Thymus (tissue), 11 donors: Measurements from ENCODE around the gene KDM6B. TPM values are rescaled to one million over a fixed set of nuclear protein-coding genes. Genes with fewer than 3 reads are reported as not detected.

Experiments
- DNase-seq, 9 donors: peaks; one replicate each; pipeline ENCODE4 v3.0.0-alpha.2; 2013; ENCODE audit warnings: low spot score in 9 of 9, low read depth in 6 of 9, missing footprints in 1 of 9
- H3K27ac ChIP-seq, 2 donors: one replicate each; pipeline ENCODE4 v1.5.1; 2013; ENCODE audit warnings: control low read depth in 1 of 2, low read depth in 1 of 2, low read length in 1 of 2, mild to moderate bottlenecking in 1 of 2, moderate library complexity in 1 of 2
- H3K27me3 ChIP-seq, 2 donors: one replicate each; pipeline ENCODE4 v1.5.1; 2013; ENCODE audit warnings: low read length in 1 of 2; ENCODE audit not compliant: control insufficient read depth in 2 of 2, insufficient read depth in 1 of 2
- H3K36me3 ChIP-seq, 2 donors: one replicate each; pipeline ENCODE4 v1.5.1; 2013; ENCODE audit warnings: low read length in 1 of 2, mild to moderate bottlenecking in 1 of 2, moderate library complexity in 1 of 2; ENCODE audit not compliant: control insufficient read depth in 2 of 2, insufficient read depth in 2 of 2
- H3K4me1 ChIP-seq, 2 donors: one replicate each; pipeline ENCODE4 v1.5.1; 2013; ENCODE audit warnings: low read length in 2 of 2; ENCODE audit not compliant: control insufficient read depth in 2 of 2, insufficient read depth in 2 of 2
- H3K4me3 ChIP-seq, 2 donors: one replicate each; pipeline ENCODE4 v1.5.1; 2013; ENCODE audit warnings: low read length in 2 of 2, control low read depth in 1 of 2, mild to moderate bottlenecking in 1 of 2
- H3K9me3 ChIP-seq, 2 donors: one replicate each; pipeline ENCODE4 v1.5.1; 2013; ENCODE audit warnings: low read length in 1 of 2, mild to moderate bottlenecking in 1 of 2; ENCODE audit not compliant: control insufficient read depth in 2 of 2, insufficient read depth in 1 of 2
- WGBS: extraction: QIAGEN DNeasy Blood & Tissue Kit; methylation state at CpG from one replicate; pipeline ENCODE4 v1.1.7; 2013; 5-methylcytosine and 5-hydroxymethylcytosine counted together
- polyA plus RNA-seq: library from polyadenylated mRNA; stranded (reverse); fragments of 200-250 nt; gene quantifications from one replicate; pipeline ENCODE4 v1.2.3, GENCODE V29; 2013
- total RNA-seq: library from RNA; stranded (reverse); fragments of 120-200 nt; gene quantifications from one replicate; pipeline ENCODE4 v1.2.4, GENCODE V29; 2013
- donor health status: healthy.

KDM6B gene
- total and polyA plus RNA-seq, 2 donors = 6.3 to 16.3 TPM

GRCh38 chr17:7837408-7838088 is 3.5 kb downstream of the KDM6B start:
- peaks cover 39 to 82% of the 10 kb centered on the region in 2 donors for H3K4me1 ChIP-seq
- H3K36me3 ChIP-seq = peaks cover 0 to 25% of the 10 kb centered on the region in 2 donors
- H3K27me3 ChIP-seq = no peaks in the 10 kb centered on the region
- peak overlapping the region; percentile 82 to 94 for H3K4me3 ChIP-seq
- H3K9me3 ChIP-seq = peaks cover 0 to 3% of the 10 kb centered on the region in 2 donors
- 22% methylated on average over 8 of the region's 8 CpGs for WGBS
- peak in 1 of 9 donors; percentile 53 for DNase-seq
- H3K27ac ChIP-seq = peak overlapping the region; percentile 96 to 100

- Histone ChIP-seq H3K36me3 (peaks cover 0 to 25% of the 10 kb centered on the region in 2 donors), H3K4me1 (peaks cover 39 to 82% of the 10 kb centered on the region in 2 donors), H3K9me3 (peaks cover 0 to 10% of the 10 kb centered on the region in 2 donors), H3K27me3 (no peaks in the 10 kb centered on the region), H3K4me3 (peak overlapping the region; percentile 82 to 94), H3K27ac (peak overlapping the region; percentile 80 to 100)
- DNase-seq = peak in 5 of 9 donors; percentile 69 to 85 (median 72)
- 19% methylated on average over 9 of the region's 12 CpGs for WGBS
Observed at GRCh38 chr17:7838090-7839075, 4.4 kb downstream of the KDM6B start.

DNA sequence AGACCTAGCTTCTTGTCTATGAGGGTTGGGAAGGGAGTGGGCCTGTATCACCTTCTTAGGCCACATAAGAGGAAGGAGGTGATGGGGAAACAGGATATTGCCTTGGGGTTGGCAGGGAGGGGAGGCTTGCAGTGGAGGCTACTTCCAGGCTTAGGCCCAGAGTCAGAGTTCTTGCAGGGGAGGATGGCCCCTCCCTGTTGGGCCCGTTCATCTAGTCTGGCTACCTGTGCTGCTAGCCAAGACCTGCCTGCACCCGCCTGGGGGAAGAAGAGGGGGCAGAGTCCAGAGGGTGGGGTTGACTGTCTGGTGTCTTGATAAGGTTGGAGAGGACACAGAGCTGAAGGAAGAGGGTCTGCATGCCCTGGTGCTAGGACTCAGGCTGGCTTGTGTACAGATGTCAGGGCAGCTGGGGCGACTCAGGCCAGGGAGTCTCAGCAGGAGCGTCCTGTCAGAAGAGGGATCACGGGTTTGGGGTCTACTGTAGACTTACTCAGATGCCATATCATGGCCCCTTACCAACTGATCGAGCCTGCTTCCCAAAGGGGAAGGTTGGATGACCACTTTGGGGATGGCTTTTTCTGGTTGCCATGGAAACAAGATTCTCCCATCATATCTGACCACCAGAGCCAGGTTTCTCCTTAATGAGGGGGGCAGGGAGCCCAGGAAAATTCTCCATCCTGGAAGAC is 5.3 kb downstream of the KDM6B start:
- H3K4me1 ChIP-seq = peaks cover 36 to 86% of the 10 kb centered on the region in 2 donors
- peak in 1 of 9 donors; percentile 50 for DNase-seq
- WGBS = 85% methylated on average over 6 of the region's 6 CpGs

DNA sequence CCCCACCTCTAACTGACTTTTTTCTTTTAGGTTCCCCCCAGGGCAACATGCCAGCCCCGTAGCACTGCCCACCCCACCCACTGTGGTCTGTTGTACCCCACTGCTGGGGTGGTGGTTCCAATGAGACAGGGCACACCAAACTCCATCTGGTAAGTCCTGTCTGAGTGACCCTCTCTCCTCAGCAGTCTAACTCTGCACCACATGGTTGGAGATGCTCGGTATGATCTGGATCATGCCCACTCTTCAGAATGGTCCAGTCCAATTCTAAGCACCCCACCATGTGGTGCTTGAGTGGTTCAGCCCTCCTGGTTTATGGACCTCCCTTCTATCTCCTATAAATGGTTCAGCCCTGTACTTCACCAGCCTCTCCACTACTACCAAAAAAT is 5.9 kb downstream of the KDM6B start:
- peaks cover 36 to 86% of the 10 kb centered on the region in 2 donors for H3K4me1 ChIP-seq
- DNase-seq = peak in 1 of 9 donors; percentile 38
- no peak overlapping the region for H3K4me3 ChIP-seq
- 85% methylated on average over 2 of the region's 2 CpGs for WGBS
- H3K36me3 ChIP-seq = peaks cover 0 to 25% of the 10 kb centered on the region in 2 donors
- peaks cover 0 to 19% of the 10 kb centered on the region in 2 donors for H3K9me3 ChIP-seq
- H3K27ac ChIP-seq = peak overlapping the region in 1 of 2 donors; percentile 93
- H3K27me3 ChIP-seq = no peaks in the 10 kb centered on the region

More for the DNA sequence above, 5.3 kb downstream of the KDM6B start:
- Histone ChIP-seq H3K4me3 (peak overlapping the region; percentile 55 to 82), H3K36me3 (peaks cover 0 to 25% of the 10 kb centered on the region in 2 donors), H3K27me3 (no peaks in the 10 kb centered on the region), H3K27ac (peak overlapping the region in 1 of 2 donors; percentile 93), H3K9me3 (peaks cover 0 to 14% of the 10 kb centered on the region in 2 donors)

- Histone ChIP-seq H3K27ac (peak overlapping the region; percentile 6 to 93), H3K4me1 (peaks cover 39 to 88% of the 10 kb centered on the region in 2 donors), H3K36me3 (peaks cover 4 to 31% of the 10 kb centered on the region in 2 donors), H3K4me3 (no peak overlapping the region), H3K9me3 (peaks cover 0 to 22% of the 10 kb centered on the region in 2 donors), H3K27me3 (no peaks in the 10 kb centered on the region)
- 68% methylated on average over 1 of the region's 1 CpG for WGBS
- no peak for DNase-seq
Observed at GRCh38 chr17:7840441-7840840, 6.4 kb downstream of the KDM6B start.

DNA sequence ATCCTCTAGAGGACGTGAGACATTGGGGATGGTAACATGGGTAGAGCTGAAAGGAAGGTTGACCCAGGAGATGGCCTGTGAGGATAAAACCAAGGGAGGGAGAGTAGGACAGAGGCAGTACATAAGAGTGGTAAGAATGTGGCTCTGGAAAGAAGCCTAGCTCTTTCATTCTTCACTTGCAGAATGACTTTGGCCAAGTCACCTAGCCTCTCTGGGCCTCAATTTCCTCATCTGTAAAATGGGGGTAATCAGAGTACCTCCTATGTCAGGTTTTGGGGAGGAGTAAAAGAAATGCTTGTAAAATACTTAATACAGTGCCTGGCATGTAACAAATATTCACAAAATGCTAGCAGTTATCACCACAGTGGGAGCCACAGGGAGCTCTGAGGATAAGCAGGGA is 6.9 kb downstream of the KDM6B start:
- Histone ChIP-seq H3K27me3 (no peaks in the 10 kb centered on the region), H3K4me1 (peaks cover 40 to 91% of the 10 kb centered on the region in 2 donors), H3K36me3 (peaks cover 9 to 35% of the 10 kb centered on the region in 2 donors), H3K4me3 (peak overlapping the region; percentile 65 to 66), H3K27ac (peak overlapping the region; percentile 77 to 93), H3K9me3 (peaks cover 0 to 22% of the 10 kb centered on the region in 2 donors)
- DNase-seq = no peak
- WGBS = 90% methylated on average over 1 of the region's 1 CpG

- H3K36me3 ChIP-seq = peaks cover 14 to 41% of the 10 kb centered on the region in 2 donors
- H3K27ac ChIP-seq = peak overlapping the region; percentile 93 to 95
- 10% methylated on average over 34 of the region's 34 CpGs for WGBS
- peaks cover 0 to 22% of the 10 kb centered on the region in 2 donors for H3K9me3 ChIP-seq
- H3K4me3 ChIP-seq = peak overlapping the region; percentile 65 to 66
- no peaks in the 10 kb centered on the region for H3K27me3 ChIP-seq
- peak in 5 of 9 donors; percentile 71 to 88 (median 76) for DNase-seq
- H3K4me1 ChIP-seq = peaks cover 40 to 85% of the 10 kb centered on the region in 2 donors
Observed at GRCh38 chr17:7841396-7841914, 7.4 kb downstream of the KDM6B start.

GRCh38 chr17:7841915-7842379 is 7.9 kb downstream of the KDM6B start:
- no peaks in the 10 kb centered on the region for H3K27me3 ChIP-seq
- H3K4me1 ChIP-seq = peaks cover 37 to 81% of the 10 kb centered on the region in 2 donors
- DNase-seq = peak in 6 of 9 donors; percentile 70 to 89 (median 80)
- peaks cover 0 to 22% of the 10 kb centered on the region in 2 donors for H3K9me3 ChIP-seq
- peak overlapping the region; percentile 65 to 66 for H3K4me3 ChIP-seq
- WGBS = under 1% methylated on average over 46 of the region's 46 CpGs
- H3K36me3 ChIP-seq = peaks cover 19 to 45% of the 10 kb centered on the region in 2 donors
- H3K27ac ChIP-seq = peak overlapping the region; percentile 93 to 95
